Measurements from ENCODE around the gene USP10.

USP10 gene

GRCh38 chr16:84768808-84769197 is 69.0 kb downstream of the USP10 start:
- no peak for DNase-seq

- DNase-seq = no peak
Observed at GRCh38 chr16:84769416-84769815, 69.6 kb downstream of the USP10 start.

GRCh38 chr16:84773312-84773711 is 73.5 kb downstream of the USP10 start:
- no peak for DNase-seq

GRCh38 chr16:84774810-84775209 is 75.0 kb downstream of the USP10 start:
- DNase-seq = no peak

GRCh38 chr16:84775262-84775810 is 75.5 kb downstream of the USP10 start:
- DNase-seq = no peak

GRCh38 chr16:84777435-84777834 is 77.6 kb downstream of the USP10 start:
- DNase-seq = no peak

- no peak for DNase-seq
Observed at GRCh38 chr16:84778720-84779119, 78.9 kb downstream of the USP10 start.

GRCh38 chr16:84780063-84780462 is 80.3 kb downstream of the USP10 start:
- no peak for DNase-seq

GRCh38 chr16:84780544-84781376 is 81.0 kb downstream of the USP10 start:
- no peak for DNase-seq

- no peak for DNase-seq
Observed at GRCh38 chr16:84782846-84783245, 83.0 kb downstream of the USP10 start.

- DNase-seq = peak; percentile 27
Observed at GRCh38 chr16:84785843-84786581, 86.2 kb downstream of the USP10 start.

GRCh38 chr16:84786605-84787262 is 86.9 kb downstream of the USP10 start:
- no peak for DNase-seq

- DNase-seq = no peak
Observed at GRCh38 chr16:84787263-84787622, 87.4 kb downstream of the USP10 start.

GRCh38 chr16:84788920-84789391 is 89.2 kb downstream of the USP10 start:
- no peak for DNase-seq

GRCh38 chr16:84789431-84789830 is 89.6 kb downstream of the USP10 start:
- no peak for DNase-seq

- no peak for DNase-seq
Observed at GRCh38 chr16:84790301-84790700, 90.5 kb downstream of the USP10 start.

GRCh38 chr16:84791088-84791487 is 91.3 kb downstream of the USP10 start:
- no peak for DNase-seq

- no peak for DNase-seq
Observed at GRCh38 chr16:84791501-84791900, 91.7 kb downstream of the USP10 start.

GRCh38 chr16:84794186-84794585 is 94.4 kb downstream of the USP10 start:
- no peak for DNase-seq

- DNase-seq = no peak
Observed at GRCh38 chr16:84794626-84795025, 94.8 kb downstream of the USP10 start.

- no peak for DNase-seq
Observed at GRCh38 chr16:84795329-84796053, 95.7 kb downstream of the USP10 start.
